GM18909 (cell line): ENCODE measurements around the gene PABPC4L.
"Not testable (repeated sequence)": the region's sequence is repeated elsewhere in the genome, so short reads cannot be mapped to it uniquely, and the experiment has no call there.

Experiments used
- ATAC-seq: cut with Tn5 transposase; IDR thresholded peaks from one replicate; pipeline ENCODE4 v1.9.1; 2021; ENCODE audit warnings: mild to moderate bottlenecking; ENCODE audit not compliant: unreplicated experiment, poor library complexity

The PABPC4L gene

DNA sequence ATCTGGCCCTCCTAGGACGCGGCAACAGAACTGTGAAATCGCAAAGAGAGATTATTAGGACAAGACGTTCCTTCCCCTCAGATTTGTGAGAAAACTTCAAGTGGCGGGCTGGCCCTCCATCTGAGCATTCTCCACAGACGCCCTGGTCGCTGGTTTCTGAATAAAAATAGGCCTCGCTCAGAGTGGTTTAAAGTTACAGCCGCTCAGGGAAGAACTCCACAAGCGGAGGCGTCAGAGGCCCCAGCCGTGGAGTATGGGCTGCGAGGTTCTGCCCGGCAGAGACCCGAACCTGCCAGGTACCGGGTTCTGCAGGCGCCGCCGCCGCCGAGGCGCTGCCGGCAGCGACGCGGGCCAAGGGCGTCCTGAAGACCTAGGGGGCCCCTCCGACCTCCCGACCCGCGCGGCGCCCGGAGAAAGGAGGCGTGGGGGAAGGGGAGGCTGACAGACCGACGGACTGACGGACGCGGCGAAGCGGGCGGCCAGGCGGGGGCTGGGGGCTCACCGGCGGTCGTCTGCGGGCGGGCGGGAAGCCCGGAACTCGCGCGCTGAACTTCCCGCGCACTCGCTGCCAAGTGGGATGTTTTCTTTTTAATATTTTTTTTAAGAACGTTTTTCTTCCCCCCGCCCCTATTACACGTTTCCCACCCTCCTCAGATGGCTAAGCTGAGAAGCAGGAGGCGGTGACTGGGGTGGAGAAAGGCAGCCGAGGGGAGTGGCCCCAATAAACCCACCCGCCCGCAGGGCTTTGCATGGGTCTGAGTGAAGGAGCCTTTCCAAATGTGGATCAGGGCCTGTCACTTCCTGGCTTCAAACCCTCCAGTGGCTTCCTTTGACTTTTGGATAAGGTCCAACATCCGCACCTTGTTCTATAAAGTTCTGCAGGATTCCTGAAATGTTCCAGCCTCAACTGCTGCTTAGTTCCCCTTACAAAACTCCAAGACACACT, at the start of gene PABPC4L:
PABPC4L (minus strand) TSS at position 574 of the 946 bp plus-strand sequence. CDS start 770 bp downstream, outside the sequence.
- no peak for ATAC-seq

DNA sequence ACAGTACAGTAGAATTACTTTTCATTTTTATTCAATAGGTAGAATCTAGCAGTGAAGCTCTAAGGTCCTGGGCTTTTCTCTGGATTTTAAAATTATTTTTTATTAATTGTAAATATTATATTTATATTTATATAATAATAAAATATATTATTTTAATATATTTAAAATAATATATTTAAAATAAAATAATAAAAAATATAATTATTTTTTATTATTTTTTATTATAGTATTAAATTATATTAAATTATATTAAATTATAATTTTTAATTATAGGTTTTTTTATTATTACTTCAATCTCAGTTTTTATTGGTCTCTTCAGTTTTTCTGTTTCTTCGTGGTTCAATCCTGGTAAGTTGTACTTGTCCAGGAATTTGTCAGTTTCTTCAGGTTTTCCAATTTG, 49.7 kb upstream of the PABPC4L start:
- ATAC-seq = no peak

DNA sequence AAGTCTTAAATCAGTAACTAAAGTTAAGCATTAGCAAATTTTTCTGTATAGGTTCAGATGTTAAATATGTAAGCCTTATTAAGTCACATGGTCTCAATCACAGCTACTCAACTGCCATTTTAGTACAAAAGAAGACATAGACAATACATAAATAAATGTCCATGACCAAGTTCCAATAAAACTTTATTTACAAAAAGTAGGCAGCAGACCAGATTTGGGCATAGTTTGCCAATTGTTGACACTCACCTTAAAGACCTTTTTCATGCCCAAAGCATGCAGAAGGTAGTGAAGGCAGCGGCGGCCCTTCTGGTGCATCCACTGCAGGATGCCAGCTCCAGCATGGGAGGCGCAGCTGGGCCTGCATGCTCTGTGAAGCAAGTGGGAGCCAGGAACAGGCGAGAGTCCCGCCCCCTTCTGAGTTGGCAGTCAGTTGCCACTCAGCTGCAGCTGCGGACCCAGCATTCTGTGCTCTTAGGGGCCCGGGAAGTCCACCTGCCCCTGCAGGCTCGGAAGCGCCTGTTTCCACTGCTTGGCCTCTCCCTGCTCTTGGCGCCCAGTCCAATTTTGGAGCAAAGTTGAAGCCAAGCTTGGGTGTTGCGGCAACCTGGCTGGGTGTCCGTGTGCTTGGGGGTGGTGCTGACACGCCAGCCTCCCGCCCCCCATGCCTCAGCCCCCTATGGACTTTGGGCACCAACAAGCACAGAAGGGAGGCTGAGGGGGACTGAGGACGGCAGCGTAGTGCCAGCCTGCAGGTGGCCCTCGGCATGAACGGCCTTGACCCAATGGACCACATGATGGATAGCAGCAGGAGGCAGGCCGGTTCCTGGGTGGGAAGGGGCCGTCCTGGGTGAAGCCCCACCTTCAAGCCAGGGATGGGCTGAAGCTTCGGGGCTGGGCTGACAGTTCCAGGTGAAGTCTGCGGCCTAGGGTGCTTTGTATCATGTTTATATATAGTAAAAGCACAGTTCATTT, 42.4 kb upstream of the PABPC4L start:
- no peak for ATAC-seq

DNA sequence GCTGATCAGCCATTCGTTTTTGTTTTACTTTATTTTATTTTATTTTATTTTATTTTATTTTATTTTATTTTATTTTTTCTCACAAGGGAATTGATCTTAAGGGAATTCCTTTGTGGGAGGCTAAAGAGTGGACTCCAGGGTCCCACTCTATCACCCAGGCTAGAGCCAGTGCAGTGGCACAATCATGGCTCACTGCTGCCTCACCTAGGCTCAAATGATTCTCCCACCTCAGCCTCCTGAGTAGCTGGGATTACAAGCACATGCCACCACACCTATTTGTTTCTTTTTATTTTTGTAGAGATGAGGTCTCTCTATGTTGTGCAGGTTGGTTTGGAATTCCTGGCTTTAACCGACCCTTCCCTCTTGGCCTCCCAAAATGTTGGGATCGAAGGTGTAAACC, 17.5 kb upstream of the PABPC4L start:
- no peak for ATAC-seq

DNA sequence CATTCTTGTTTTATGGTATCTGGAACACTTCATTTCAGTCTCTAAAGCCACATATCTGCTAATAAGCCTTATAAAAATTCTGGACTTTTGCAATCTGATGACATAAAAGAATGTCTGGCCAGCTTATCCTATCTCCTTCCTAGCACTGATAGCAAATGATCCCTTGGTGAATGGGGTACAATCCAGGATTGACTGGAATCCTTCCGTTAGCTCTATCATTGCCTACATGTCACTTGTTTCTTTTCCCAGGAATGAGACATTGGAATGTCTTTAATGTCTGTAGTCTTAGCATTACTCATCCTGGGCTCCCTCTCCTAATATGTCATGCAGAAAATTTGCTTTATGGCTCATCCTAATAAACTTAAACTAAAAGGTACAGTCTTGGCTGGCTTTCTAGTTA, 14.8 kb upstream of the PABPC4L start:
- no peak for ATAC-seq

DNA sequence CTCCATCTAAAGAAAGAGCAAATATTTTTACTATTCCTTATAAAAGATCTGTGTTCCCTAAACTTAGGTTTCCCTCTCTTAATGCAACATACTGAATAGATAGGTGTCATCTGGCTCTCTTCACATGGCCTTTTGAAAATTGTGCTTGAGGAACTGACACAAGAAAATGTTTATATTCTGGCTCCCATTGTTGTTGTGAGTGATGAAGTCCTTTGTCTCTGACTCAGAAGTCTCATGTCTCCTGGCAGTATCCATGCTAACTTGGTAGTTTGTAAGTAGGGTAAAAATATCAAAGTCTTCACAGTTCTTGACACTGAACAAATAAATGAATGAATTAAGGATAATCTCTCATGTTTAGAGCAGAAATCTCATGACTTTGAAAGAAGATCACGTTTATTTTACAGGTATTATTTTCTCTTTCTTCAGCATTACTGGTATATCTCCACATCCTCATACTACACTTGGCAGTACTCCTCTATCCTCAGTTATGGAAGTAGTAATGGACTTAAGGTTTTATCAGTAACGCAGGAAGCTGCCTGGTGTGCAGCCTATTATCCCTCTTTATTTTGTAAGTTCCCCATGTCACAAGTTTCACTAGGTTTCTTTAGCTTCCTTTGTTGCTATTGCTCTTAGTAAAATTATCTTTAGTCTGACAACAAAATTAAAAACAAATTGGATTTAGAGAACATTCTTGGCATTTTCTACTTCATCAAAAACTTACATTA, 14.2 kb upstream of the PABPC4L start:
- no peak for ATAC-seq

DNA sequence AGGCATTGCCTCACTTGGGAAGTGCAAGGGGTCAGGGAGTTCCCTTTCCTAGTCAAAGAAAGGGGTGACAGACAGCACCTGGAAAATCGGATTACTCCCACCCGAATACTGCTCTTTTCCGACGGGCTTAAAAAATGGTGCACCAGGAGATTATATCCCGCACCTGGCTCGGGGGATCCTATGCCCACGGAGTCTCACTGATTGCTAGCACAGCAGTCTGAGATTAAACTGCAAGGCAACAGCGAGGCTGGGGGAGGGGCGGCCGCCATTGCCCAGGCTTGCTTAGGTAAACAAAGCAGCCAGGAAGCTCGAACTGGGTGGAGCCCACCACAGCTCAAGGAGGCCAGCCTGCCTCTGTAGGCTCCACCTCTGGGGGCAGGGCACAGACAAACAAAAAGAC, 6.4 kb upstream of the PABPC4L start:
- ATAC-seq = not testable (repeated sequence)

DNA sequence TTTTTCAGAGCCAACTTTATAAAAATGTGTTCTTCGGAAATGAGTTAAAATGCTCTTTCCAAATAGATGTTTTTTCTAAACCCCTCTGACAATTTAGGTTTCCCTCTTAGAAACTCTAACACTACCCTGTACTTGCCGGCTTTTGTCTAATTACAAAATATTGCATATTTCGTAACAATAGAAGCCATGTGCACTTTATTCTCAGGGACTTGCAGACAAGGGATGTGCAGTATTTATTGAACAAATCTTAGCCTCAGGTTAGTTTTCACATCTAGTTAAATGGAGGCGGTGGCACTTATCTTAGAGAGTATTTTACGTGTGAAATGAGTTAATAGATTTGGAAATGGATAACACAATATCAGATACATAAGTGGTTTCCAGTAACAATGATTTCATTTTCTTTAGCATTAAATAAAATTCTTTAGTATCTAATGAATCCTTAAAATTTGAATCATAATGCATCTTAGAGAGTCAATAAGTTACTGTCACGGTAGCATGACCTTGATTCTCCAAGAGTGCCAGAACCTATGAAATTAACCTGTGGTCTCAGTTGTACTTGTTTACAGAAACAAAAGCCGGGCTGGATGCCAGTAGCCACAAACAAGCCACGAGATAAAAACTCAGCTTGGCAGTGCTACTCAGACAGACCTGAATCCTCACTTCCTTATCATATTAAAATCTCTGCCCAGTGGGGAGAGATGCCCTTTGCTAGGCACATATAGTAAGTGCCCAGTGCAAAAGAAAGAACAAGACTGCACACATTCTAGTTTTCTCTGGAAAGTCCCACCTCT, 772 bp upstream of the PABPC4L start:
- ATAC-seq = no peak

DNA sequence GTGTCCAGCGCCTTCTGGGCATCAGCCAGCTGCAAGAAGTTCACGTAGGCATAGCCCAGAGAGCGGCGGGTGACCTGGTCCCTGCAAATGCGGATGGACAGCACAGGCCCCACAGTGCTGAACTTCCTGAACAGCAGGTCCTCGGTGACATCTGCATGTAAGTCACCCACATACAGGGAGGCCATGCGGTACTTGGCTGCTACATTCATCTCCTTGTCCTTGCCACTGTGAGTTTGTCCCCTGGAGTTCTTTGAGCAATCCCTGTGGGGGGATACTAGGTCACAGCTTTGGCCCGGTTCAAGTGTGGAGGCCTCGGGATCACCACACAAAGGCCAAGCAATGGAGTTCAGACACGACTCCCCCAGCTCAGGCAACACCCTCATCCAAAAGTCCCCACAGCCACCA, 776 bp downstream of the PABPC4L start:
- no peak for ATAC-seq

DNA sequence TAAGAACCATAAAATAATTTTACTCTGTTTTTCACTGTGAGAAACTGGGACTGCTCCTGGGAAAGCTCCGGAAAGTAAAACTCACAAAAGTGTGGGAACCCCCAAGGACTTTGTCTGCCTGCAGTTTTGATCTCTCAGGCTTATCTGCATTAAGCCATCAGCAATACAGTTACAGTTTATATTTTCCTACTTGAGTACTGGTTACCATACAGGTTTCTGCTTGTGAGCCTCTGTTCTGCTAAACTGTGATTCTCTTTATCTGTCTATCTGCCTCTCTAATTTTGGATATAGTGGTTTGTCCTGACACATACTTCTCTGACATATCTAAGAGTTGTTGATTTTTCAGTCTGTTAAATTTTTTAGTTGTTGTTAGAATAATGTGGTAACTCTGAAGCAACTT, 11.6 kb downstream of the PABPC4L start:
- no peak for ATAC-seq

DNA sequence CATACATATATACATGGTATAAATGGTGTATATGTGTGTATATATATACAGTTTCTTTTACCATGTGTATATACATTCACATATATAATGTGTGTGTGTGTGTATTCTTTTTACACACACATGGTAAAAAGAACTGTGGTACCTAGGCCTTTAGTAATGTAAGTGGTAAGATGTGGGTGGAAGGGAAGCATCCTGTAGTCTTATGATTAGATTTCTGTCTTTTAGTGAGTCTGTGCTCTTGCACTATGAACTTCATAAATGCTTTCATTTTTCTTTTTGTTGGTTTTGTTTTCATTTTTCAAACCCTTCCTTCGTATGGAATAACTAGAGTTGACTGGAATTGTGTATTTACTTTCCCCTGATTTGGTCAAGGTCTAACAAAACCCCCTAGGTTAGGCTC, 12.1 kb downstream of the PABPC4L start:
- ATAC-seq = no peak

DNA sequence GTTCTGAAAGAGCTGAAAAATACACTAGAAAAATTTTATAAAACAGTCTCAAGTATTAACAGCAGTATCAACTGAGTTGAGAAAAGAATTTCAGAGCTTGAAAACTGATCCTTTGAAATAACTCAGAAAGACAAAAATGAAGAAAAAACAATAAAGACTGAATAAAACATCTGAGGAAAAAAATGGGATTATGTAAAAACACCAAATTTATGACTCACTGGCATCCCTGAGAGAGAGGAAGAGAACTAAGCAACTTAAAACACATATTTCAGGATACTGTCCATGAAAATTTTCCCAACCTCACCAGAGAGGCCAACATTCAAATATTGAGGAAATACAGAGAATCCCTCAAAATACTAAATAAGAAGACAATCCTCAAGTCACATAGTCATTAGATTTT, 22.9 kb downstream of the PABPC4L start:
- no peak for ATAC-seq

DNA sequence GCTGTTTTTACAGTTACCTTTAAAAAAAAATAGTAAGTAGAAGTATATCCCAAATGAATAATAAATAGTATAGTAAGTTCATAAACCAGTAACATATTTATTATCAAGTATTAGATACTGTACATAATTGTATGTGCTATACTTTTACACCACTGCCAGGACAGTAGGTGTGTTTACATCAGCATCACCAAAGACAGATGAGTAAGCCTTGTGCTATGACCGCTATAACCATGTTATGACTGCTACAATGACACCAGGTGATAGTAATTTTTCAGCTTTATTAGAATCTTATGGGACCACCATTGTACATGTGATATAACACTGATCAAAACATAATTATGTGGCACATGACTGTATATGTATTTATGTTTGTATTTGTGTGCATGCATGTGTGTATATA, 27.3 kb downstream of the PABPC4L start:
- no peak for ATAC-seq

DNA sequence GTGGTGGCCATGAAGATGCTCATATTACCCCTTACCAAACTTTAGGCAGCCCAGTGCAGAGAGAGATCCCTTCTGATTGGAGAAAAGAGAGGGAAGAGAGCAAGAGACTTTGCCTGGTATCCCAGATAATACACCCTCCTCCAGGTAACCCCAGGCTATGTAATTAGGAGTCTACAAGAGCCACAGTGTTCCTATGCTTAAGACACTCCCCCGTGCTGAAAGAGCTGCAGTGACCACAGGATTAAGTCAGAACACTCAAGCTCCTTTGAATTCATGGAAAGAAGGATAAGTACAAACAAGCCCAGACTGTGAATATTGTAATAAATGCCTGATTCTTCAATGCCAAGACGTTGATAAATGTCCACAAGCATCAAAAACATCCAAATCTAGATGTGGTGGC, 41.4 kb downstream of the PABPC4L start:
- ATAC-seq = no peak

DNA sequence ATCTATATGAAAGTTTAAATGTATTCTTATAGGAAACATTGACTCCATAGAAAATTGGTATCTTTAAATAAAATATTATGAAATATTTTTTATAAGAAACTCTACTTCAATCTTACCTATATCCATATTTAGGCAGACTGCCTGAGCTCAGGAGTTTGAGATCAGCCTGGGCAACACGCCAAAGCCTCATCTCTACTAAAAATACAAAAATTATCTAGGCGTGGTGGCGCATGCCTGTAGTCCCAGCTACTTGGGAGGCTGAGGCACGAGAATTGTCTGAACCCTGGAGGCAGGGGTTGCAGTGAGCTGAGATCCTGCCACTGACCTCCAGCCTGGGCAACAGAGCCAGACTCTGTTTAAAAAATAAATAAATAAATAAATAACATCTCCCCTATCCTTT, 47.5 kb downstream of the PABPC4L start:
- ATAC-seq = no peak

DNA sequence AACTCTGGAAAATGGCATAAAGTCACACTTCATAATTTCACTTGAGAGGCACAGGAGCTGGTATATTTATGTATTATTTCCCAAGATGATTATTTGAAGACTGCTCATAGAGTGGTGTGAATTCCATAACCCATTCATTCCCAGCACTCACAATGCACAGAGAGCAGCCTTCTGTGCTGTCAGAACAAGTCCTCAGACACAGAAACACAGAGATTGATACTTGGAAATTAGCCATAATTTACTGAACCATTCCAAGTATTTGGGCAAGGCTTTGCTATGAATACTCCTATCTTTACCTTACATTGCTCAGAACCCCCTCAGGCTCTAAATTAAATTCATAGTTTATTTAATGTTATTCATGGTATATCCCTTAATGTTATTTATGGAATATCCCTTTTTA, 53.6 kb downstream of the PABPC4L start:
- ATAC-seq = no peak
